CD4-positive, alpha-beta T cell treated with Interleukin-2 at 100 ng/mL for 4 hours (primary cell): Measurements from ENCODE around the gene WDR89.
"Not testable (repeated sequence)": the region's sequence is repeated elsewhere in the genome, so short reads cannot be mapped to it uniquely, and the experiment has no call there.

Source experiments
- DNase-seq: peaks from one replicate; pipeline ENCODE4 v3.0.0-alpha.2; 2020; ENCODE audit warnings: low spot score

The WDR89 gene

DNA sequence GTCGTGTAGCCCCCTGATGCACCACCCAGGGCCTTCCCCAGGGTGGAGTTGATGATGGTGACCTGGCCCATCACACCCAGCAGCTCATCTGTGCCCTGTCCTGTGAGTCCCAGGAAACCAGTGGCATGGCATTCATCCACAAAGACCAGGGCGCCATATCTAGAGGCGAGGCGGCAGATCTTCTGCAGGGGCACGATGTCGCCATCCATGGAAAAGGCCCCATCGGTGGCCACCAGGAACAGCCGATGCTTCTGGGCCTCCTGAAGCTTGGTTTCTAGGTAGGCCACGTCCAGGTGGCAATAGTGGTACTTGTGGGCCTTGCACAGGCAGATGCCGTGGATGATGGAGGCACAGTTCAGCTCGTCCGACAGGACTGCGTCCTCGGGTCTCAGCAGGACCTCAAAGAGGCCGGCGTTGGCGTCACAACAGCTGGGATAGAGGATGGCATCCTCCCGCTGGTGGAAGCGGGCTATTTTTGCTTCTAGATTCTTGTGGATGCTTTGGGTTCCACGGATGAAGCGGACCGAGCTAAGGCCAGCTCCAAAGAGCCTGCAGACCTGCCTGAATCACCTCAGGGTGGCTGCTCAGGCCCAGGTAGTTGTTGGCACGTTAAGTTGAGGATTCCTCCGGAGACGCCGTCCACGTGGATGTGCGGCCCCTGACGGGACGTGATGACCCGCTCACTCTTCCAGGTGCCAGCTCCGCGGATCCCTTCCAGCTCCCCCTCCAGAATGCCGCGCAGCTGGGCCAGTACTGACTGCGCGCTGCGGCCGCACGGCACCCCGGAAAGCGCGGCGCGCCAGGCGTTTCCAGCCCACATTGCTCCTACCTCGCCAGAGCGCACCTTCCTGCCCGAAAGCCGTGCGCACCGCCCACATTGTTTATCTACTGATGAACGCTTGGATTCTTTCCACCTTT lies 47.0 kb downstream of the WDR89 start:
- DNase-seq = no peak

DNA sequence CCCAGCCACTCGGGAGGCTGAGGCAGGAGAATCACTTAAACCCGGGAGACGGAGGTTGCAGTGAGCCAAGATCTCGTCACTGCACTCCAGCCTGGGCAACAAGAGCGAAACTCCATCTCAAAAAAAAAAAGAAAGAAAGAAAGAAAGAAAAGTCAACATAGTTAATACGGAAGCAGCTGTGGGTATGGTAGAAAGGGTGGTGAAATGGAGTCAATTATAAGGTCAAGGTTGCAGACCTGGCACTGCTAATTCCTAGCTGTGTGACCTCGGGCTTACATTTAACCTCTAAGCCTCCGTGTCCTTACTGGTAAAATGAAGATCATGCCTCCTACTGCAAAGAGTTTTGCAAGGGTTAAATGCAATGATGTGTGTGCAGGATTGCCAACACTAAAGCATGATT lies 58.6 kb downstream of the WDR89 start:
- DNase-seq = not testable (repeated sequence)

DNA sequence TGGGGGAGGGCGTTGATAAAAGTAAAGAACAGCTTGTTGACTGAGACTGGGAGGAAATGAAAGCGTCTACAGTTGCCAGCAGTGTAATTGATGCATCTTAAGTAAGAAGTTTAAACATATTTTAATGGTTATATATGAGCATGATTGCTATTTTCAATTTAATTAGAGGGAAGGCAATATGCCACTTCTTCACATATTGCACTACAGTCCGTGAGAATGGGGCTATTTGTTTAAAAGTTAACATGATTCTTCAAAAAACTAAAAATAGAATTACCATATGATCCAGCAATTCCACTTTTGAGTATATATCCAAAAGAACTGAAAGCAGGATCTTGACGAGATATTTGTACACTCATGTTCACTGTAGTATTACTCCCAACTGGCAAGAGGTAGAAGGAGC lies 60.2 kb downstream of the WDR89 start:
- no peak for DNase-seq

DNA sequence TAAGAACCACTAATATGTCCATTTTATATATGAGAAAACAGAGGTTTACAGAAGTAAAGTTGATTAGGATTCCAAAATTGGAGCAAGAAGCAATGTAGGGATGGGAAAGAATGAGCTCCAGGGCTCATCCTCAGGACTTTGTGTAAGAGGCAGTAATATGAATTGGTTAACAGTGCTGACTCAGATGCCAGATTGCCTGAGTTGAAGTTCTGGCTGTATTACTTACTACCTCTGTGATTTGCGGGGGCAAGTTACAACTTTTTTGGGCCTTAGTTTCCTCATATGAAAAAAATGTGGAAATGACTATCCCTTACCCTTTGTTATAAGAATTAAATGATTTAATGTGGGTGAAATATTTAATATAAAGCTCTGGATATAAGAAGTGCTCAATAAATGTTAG lies 63.4 kb downstream of the WDR89 start:
- no peak for DNase-seq

DNA sequence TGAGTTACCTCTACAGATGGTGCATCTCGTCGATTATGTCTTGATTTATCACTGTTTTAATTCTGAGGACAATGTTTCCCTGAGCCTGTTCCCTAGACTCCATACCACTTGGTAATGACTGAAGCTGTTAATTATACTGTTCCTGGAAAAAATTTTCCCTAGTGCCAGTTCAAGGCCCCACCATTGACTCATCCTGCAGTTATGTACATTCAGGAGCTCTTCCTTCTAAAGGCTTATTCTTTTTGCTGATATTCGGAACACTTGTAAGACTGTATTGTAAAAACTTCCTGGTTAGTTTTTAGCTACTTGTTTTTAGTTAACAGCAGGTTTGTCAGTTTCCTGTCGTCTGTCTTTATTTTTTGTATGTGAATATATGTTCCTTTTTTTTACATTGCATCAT lies 68.1 kb downstream of the WDR89 start:
- no peak for DNase-seq

DNA sequence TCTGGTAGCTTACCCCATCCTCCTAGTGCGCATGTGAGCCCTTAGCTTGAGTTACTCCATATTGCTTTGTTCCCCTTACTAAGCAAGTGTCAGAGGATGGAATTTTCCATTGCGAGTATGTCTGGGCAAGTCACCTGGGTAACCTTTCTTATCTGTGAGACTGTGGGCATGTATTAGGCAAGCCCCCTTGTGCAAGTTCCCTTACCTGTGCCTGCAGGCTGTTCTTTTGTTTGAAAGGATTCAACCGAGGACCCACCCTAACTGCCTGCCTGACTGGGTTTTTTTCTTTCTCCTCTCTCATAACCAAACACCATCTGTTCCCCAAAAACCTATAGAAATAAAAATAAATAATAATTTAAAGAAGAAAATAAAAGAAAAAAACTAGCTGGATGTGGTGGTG lies 76.2 kb downstream of the WDR89 start:
- DNase-seq = no peak

DNA sequence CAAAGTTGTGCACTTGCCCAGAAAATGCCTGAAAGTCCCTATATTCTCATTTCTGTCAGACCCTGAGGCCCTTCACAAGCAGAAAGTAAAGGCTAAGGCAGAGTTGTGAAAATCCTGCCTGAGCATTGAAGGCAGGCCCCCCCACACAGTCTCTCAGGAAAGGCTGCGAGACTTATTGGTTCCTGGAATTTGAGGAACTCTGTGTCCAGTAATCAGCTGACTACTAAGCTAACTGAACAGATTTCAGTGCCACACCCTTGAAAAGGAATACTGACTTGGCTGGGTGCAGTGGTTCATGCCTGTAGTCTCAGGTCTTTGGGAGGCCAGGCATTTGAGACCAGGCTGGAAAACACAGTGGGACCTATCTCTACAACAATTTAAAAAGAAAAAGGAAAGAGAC lies 77.4 kb downstream of the WDR89 start:
- DNase-seq = no peak

DNA sequence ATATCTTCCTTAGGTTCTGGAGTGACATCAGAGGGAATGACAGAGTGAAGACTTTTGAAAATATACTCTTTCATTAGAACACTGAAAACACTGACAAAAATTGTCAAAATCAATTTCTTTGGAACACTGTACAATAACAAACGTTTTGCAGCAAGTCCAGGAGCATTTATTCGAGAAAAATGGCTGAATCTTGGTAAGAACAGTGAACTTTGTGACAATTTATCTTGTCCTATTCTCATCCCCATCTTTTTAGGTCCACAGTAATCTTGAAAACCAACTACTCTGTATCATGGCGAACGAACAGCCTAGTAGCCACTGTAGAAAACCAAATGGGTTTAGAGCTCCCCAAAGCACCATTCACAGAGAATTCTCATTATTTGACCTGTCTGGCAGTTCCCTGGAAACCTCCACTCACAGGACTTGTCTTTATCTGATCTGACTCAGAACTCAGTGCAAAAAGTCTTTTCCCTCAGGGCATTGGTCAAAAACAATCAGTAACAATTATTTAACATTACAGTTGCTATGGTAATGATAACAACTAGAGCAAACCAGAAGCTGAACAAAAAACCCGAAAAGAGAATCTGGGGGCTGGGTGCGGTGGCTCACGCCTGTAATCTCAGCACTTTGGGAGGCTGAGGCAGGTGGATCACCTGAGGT lies 78.2 kb downstream of the WDR89 start:
- no peak for DNase-seq

DNA sequence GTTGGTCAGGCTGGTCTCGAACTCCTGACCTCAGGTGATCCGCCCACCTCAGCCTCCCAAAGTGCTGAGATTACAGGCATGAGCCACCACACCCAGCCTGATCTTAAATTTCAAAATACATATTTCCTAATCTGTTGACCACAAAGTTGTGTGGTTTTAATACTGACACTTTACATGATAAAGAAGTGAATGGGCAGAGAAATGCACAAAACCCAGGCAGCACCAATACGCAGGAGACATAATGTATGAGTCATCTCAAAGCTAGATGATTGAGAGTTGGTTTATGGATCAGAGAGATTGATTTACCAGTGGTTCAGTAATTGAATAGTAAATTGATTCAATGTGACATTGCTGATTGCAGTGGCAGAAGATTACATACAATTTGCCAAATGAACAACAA lies 79.3 kb downstream of the WDR89 start:
- no peak for DNase-seq

DNA sequence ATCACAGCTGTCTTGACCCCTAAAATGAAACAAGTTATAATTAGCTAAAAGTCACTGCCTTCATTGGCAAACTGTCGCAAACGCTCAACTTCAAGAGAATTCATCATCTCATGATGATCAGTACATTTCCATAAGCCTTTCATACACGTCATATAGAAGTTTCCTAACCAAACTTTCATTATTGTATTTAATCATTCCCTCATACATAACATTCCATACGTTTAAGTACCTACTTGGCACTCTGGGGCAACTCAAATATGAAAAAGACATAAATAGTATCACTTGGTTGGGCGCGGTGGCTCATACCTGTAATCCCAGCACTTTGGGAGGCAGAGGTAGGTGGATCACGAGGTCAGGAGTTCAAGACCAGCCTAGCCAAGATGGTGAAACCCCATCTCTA lies 86.1 kb downstream of the WDR89 start:
- no peak for DNase-seq

DNA sequence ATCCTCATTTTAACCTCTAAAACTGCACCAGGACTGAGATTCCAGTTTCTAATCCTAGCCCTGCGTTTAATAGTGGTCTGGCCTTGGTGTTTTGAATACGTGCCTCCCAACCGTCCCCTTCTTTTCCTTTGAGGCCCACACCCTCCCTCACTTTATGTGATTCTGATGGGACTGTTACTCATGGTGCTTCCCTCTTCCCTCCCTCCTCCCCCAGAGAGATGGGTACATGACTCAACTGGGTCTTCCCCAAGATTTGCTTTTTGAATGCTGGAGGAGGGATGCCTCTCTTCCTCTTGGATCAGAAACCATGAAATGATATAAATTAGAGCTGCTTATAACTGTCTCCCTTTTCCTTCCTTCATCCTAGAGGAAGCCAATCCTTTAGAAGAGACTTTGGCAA lies 90.3 kb downstream of the WDR89 start:
- no peak for DNase-seq

DNA sequence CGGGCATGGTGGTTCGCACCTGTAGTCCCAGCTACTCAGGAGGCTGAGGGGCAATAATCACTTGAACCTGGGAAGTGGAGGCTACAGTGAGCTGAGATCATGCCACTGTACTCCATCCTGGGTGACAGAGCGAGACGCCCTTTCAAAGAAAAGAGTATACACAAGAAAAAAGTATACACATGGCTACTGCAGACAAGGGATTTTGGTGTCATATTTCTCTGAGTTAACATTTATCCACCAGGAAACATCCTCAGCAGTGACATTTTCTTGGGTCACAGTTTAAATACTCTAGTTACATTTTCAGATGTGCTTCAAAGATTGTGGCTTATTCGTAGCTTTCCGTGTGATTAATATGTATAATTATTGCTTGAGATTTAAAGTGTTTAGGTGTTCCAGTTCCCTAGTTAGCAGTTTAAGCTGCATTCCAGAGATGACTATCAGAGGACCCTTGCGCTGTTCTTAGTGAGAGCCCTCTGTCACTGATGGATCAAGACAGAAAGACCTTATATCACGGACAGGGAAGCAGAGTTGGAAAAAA lies 93.8 kb downstream of the WDR89 start:
- no peak for DNase-seq
